Muscle of back (tissue), 13 donors: ENCODE measurements around the gene ZNF582. TPM values are rescaled to one million over a fixed set of nuclear protein-coding genes. Genes with fewer than 3 reads are reported as not detected.

Source experiments
- DNase-seq, 3 donors: peaks; one replicate each; pipeline versions ENCODE4 v3.0.0 to v3.0.0-alpha.2; 2013
- long read RNA-seq, 9 donors: transcript quantifications; one replicate each; lab custom pipeline, GENCODE V29; 2026
- polyA plus RNA-seq, 10 donors: library from polyadenylated mRNA; unstranded; fragments of 120-200 nt; gene quantifications; one replicate each; pipeline ENCODE4 v1.2.1, GENCODE V29; 2013; ENCODE audit not compliant: insufficient read length in 10 of 10

The ZNF582 gene
- 1 to 10 TPM; 3.6 to 6.5 (median 5.2) TPM for polyA plus RNA-seq
- long read RNA-seq, donor 1, partial matches to known transcripts = 13 of 14 reads
- long read RNA-seq, donor 1, other reads (novel, unspliced or antisense) = 0 of 14 reads
- long read RNA-seq, donor 2, partial matches to known transcripts = 16 of 17 reads
- long read RNA-seq, donor 2, other reads (novel, unspliced or antisense) = 0 of 17 reads
- long read RNA-seq, donor 3 = 0 reads
- long read RNA-seq, donor 4 = 0 reads
- long read RNA-seq, donor 5, partial matches to known transcripts = 0 of 2 reads
- long read RNA-seq, donor 5, other reads (novel, unspliced or antisense) = 0 of 2 reads
- long read RNA-seq, donor 6, partial matches to known transcripts = 0 of 2 reads
- long read RNA-seq, donor 6, other reads (novel, unspliced or antisense) = 0 of 2 reads
- long read RNA-seq, donor 7 = 0 reads
- long read RNA-seq, donor 8, partial matches to known transcripts = 0 of 2 reads
- long read RNA-seq, donor 8, other reads (novel, unspliced or antisense) = 0 of 2 reads
- long read RNA-seq, donor 9, partial matches to known transcripts = 0 of 1 reads
- long read RNA-seq, donor 9, other reads (novel, unspliced or antisense) = 0 of 1 reads

- peak; percentile 97 to 99 (median 98) for DNase-seq
Observed at GRCh38 chr19:56393119-56394012, at the start of gene ZNF582. Gene ZNF582, minus strand, starts transcription at chr19:56393534. Its CDS starts 1,782 bp downstream, at chr19:56391752.

DNA sequence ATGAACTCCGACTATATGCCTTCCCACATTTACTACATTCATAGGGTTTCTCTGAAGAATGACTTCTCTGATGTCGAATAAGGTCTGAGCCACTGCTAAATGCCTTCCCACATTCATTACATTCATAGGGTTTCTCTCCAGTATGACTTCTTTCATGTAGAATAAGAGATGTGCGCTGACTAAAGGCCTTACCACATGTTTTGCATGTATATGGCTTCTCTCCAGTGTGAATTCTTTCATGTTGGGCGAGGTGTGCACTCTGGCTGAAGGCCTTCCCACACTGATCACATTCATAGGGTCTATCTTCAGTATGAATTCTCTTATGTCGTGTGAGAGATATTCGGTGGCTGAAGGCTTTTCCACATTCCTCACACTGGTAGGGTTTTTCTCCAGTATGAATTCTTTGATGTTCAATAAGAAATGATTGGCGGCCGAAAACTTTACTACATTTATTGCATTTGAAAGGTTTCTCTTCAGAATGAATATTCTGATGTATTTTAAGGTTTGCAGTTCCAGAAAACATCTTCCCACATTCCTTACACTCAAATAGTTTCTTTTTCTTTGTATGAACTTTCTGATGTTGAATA is 48.0 kb upstream of the ZNF582 start:
- no peak for DNase-seq

- no peak for DNase-seq
Observed at GRCh38 chr19:56423985-56424353, 30.6 kb upstream of the ZNF582 start.

GRCh38 chr19:56423276-56423984 is 30.1 kb upstream of the ZNF582 start:
- DNase-seq = no peak

DNA sequence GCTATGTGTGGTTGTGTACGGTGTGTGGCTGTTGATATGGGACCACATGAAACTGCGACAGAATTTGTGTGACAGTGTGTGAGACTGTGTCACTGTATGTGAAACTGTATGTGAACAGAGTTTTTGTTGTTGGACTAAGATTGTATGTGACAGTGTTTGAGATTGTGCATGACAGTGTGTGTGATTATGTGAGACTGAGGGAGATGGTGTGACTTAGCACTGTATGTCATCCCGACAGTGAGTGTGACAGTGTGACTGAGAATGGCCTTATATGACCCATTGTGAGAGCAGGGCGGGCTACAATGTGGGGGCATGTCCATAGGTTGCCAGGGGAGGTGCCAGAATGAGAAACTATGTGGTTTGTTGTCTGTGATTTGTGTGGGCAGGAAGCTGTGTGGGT is 11.7 kb upstream of the ZNF582 start:
- no peak for DNase-seq

DNA sequence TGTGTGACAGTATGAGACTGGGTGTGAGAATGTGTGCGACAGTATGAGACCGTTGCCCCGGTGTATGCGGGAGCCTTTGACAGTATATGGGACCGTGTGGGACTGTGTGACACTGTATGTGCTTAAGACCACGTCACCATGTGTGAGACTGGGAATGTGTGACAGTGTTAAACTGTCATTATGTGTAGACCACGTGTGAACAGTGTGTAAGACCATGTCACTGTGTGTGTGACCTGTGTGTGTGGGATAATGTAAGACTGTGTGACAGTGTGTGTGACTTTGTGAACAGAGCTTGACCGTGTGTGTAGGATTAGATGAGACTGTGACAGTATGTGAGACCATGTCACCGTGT is 11.3 kb upstream of the ZNF582 start:
- DNase-seq = no peak

DNA sequence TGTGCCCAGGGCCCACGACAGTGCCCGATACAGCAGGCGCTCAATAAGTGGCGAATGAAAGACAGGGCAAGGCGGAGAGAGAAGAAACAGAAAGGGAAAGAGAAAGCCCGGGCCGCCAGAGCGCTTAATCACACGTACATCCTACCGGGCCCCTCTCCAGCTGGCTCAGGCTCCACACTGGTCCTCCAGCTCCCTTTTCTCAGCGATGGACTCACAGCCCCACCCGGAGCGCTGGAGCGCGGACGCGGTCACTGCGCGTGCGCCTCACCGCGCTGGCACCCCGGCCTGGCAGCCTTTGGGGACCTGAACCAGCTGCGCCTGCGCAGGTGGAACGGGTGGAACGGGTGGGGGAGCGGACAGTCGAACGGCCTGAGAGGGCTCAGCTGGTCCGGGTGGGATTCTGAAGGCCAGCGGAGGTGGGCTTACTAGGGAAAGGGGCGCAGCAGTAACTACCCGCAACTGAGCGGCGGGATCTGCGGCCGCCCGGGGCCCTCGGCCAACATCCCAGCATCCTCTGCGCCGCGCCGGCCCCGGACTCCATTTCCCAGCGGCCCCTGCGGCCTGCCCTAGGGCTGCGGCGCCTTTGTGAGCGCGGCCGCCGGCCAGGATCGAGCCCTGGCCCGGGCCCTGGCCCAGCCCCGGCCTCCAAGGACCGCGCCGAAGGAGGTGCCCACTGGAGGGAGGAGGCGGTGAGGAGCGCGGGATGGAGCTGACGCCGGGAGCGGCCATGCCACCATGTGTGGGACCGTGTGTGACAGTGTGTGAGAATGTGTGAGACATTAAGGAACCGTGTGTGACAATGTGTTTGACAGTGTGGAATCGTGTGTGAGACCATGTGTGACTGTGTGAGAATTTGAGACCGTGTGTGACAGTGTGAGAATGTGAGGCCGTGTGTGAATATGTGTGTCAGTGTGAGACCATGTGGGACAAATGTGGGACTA is 10.7 kb upstream of the ZNF582 start, which contains the start of gene ZNF583:
TSS of gene ZNF583 (plus strand) at position 569 of the 941 bp plus-strand sequence. CDS start 2,783 bp downstream, outside the sequence.
- peak; percentile 96 to 99 (median 99) for DNase-seq

- DNase-seq = no peak
Observed at GRCh38 chr19:56403261-56403660, 9.9 kb upstream of the ZNF582 start.

- DNase-seq = no peak
Observed at GRCh38 chr19:56400485-56400884, 7.2 kb upstream of the ZNF582 start.

DNA sequence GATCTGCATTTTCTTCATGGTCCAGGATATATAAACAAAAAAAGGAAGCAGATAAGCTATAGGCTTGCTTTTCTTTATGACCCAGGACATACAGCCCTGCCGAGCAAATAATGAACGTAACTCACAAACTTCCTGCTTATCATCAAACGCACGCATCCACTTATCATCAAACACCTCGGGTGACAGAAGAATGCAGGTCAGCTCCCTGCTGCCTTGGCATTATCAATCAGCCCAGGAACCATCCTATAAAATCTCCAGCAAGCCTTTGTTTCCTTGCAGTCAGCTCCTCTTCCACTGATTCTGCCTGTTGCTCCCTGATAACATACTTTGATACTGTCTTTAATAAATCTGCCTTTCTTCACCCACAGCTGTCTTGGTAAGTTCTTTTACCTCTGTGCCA is 5.5 kb upstream of the ZNF582 start:
- DNase-seq = no peak

DNA sequence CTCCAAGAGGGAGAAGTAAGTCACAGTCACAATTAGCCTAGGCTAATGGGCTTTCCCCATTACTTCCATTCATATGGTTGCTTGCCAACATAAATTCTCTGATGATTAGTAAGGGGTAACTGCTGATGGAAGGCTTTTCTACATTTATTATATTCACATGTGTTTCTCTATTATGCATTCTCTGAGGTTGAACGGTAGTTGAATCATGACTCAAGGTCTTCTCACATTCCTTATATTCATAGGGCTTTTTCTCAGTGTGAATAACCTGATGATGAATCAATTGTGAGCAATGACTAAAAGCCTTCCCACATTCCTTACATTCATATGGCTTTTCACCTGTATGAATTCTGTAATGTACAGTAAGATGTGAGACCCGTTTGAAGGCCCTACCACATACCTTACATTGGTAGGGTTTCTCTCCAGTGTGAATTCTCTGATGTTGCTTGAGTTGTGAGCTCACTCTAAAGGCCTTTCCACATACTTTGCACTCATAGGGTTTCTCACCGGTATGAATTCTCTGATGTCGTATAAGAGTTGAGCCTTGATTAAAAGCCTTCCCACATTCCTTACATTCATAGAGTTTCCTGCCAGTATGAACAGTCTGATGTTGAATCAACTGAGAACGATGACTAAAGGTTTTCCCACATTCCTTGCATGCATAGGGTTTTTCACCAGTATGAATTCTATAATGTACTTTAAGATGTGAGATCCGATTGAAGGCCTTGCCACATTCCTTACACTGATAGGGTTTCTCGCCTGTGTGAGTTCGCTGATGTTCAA is 9.3 kb downstream of the ZNF582 start:
- DNase-seq = no peak

- DNase-seq = no peak
Observed at GRCh38 chr19:56377105-56377924, 16.0 kb downstream of the ZNF582 start.

DNA sequence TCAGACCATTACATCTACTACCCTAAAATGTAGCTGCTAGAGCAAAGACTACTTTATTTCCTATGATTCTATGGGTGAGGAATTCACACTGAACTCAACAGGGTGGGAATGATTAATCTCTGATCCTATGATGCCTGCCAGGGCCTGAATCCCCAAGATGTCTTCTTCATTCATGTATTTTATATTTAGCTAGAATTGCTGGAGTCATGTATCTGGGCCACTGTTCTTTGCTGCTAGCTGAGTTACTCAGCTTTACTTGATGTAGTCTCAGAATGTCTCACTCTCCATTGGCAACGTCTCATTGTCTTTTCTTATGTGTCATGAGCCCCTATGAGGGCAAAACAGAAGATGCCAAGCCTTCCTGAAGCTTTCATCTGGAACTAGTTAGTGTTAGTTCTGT is 21.1 kb downstream of the ZNF582 start:
- DNase-seq = no peak

DNA sequence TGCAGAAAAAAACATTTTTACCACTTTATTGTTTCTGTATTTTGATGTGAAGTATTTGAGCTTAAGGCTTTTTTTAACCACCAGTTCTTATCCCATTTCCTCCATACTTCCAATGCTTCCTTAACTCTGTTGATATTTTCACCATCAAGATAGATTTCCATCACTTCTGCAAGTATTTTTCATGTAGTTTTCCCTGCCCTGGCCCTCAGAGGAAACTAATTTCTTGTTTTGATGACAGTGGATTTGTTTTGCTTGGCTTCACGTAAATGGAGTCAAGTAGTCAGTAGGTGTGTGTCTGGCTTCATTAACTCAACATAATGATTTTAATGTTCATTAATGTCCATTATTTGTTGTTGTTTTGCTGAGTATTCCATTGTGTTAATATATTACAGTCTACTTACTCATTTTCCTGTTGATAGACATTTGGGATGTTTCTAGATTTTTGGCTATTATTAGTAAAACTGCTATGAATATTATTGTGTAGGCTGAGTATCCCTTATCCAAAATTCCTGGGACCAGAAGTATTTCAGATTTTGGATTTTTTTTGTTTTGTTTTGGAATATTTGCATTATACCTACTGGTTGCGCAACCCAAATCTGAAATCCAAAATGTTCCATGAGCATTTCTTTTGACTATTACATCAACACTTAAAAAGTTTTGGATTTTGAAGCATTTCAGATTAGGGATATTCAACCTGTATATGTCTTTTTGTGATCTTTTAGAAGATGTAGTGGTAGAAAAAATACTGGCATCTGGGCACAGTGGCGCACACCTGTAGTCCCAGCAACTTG is 23.3 kb downstream of the ZNF582 start:
- DNase-seq = no peak

DNA sequence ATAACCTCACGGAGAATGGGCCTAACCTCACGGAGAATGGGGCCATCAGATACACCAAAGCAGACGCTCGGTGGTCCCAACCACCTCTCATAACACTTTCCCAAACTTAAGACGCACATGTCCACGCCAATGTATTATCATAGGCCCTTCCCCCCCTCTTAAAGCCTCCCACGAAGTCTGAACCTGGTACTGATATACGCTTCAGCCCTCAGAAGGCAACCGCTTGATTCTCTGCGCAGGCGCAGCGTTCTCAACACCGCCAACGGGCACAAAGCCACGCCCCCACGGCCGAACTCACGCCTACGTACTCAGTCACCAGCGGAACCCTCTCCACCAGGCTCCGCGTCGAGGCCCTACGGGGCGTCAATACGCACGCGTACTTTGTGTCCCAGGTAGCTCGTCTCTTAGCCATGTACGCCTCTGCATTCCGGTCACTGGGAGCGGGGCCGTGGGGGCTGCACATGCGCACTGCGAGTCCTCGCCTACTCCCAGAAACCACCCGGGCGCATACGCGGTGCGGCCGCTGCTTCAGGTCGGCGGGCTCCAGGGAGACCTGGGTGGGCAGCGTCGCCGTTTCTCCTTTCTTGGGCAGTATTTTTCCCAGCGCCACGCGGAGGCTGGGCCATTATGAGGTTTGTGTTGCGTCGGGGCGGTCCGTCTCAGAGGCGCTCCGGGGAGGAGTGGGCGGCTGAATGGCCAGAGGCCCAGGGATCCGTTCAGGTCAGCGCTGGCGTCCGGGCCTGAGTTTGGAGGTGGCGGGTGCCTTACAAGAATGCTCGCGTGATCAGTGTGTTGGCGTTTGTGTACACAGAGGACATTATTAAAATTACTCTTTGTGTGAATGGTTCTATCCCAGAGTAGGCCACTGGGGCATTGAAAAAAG is 25.3 kb downstream of the ZNF582 start:
- DNase-seq = peak; percentile 92 to 98 (median 95)

DNA sequence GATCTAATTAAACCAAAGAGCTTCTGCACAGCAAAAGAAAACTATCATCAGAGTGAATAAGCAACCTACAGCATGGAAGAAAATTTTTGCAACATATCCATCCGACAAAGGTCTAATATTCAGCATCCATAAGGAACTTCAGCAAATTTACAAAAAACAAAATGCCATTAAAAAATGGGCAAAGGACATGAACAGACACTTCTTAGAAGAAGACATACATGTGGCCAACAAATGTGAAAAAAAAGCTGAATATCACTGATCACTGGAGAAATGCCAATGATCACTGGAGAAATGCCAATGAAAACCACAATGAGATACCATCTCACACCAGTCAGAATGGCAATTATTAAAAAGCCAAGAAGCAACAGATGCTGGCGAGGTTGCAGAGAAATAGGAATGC is 32.5 kb downstream of the ZNF582 start:
- DNase-seq = no peak
